GM21447 (cell line): ENCODE results near the gene LYL1.

Source experiments
- ATAC-seq: cut with Tn5 transposase; IDR thresholded peaks from one replicate; pipeline ENCODE4 v1.9.1; 2021; ENCODE audit not compliant: unreplicated experiment

Gene LYL1

GRCh38 chr19:13076787-13077186, 25.9 kb downstream of the LYL1 start:
- no peak for ATAC-seq

DNA sequence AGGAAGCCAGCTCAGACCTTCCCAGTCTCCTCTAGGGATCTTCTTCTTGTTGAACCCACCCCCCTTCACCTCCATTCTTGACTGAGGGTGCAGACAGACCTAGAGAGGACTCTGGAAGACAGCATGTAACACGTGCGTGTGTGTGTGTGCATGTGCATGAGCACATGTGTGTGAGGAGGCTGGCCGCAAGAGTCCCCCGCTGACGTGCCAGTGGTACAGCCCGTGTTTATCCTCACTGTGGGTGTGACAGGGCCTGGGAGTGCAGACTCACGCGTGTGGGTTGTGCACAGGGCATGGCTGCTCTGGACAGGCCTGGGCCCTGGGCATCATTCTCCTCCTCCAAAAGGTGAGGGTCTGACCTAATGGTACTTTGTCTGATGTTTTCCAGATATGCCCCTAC, 26.3 kb downstream of the LYL1 start:
- ATAC-seq = no peak

DNA sequence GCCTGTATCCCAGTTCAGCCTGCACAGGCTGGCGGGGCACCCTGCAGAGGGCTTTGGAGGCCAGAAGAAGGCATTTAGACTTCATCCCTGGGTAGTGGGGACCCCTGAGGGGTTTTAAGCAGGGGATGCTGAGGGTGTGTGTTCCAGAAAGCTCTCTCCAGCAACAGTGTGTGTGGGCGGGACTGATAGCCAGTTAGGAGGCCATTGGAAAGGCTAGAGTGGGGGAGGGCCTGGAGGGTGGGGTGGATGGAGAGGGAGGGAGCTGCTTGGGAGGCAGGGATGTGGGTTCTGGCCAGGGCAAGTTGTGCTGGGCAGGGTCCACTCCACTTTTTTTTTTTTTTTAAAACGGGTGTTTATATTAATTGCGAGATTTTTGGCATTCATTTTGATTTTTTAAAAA, 28.3 kb downstream of the LYL1 start:
- ATAC-seq = no peak

- ATAC-seq = no peak
Measured at GRCh38 chr19:13073263-13073662, 29.4 kb downstream of the LYL1 start.

DNA sequence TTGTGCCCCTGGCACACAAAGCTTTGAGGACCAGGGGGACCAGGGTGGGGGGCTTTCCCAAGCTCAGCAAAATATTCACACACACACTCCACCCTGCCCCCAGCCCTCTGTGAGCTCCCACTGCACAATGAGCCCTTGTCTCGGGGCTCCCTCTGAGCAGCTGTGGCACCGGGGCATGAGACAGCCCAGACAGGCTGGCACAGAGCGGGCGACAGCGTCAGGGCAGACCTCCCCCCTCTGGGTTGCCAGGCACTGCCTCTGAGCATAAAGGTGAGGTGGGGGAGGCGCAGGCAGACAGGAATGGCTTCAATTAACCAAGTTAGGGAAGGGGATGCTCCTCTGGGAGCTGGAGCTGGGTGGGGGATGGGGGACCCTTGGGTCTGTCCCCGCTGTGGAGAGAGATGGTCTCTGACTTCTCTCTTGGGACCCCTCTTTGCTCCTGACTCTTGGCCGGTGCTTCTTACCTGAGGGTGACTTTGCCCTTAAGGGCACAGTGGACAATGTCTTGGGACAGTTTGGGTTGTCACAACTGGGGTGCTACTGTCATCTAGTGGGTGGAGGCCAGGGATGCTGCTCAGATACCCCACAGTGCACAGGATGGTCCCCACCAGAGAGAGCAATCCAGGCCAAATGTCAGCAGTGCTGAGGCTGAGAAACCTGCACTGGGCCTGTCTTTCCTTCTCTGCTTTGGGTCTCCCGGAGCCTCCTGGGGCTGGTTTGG, 30.3 kb downstream of the LYL1 start:
- no peak for ATAC-seq

- no peak for ATAC-seq
Measured at GRCh38 chr19:13071444-13072187, 31.0 kb downstream of the LYL1 start.

DNA sequence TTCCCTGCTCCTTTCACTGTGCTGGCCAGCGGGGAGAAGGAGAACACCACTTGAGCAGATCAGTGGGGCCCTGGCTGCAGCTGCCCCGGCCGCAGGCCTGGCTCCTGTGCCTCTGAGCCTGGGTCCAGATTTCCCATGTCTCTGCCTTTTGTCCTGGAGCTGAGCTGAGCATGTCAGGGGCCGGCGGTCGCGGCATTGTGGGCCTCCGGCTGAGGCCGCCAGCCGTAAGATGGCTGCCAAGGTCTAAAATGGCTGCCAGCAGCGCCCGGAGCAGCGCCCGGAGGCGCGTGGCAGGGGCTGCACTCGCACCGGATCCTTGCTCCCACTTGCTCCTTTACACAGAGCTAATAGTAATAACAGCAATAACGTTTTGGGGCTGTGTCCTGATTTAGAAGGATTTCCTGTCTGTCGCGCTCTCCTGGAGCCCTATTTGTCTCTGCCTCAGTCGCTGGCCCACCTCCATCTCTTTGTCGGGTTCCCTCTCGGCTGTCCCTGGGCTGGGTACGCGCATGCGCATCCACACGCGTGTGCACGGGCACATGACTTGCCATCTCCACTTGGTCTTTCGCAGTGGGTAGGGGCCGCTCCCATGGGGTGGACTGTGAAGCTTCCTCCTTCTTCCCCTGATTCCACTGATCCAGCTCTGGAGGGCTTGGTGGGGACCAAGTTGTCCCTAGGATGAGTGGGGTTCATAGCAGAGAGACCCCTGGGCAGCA, 32.1 kb downstream of the LYL1 start:
- ATAC-seq = no peak

GRCh38 chr19:13069415-13070359, 33.0 kb downstream of the LYL1 start:
- no peak for ATAC-seq

DNA sequence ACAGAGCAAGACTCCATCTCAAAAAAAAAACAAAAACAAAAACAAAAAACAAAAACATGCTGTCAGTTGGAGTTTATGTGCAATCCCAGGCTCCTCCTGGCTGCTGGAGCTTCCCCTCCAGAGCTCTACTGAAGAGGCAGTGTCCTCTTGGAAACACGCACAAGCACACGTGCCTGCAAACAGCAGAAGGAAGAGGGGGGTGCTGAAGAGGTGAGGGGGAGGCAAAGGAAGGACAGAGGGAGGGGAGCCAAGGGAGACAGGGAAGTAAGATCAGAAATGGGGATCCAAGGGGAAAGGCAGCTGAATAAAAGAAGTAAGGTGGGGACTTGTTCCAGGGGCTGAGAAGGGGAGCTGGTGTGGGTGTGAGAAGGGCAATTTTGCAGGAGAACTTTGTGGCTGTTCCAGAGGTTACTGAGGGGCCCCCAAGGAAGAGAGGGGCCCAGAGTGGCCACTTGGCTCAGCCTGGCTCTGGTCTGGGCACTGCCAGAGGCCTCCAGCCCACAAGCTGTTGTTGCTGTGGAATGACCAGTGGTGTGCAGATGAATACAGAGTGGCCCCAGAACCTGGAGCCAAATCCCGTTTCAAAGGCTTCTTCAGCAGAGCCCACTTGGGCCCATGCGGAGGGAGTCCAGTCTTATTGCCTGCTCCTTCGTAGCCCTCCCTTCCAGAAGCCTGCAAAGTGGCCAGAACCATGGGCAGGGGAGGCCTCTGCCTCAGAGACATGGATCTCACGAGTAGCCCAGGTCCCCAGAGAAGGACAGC, 34.4 kb downstream of the LYL1 start:
- no peak for ATAC-seq

DNA sequence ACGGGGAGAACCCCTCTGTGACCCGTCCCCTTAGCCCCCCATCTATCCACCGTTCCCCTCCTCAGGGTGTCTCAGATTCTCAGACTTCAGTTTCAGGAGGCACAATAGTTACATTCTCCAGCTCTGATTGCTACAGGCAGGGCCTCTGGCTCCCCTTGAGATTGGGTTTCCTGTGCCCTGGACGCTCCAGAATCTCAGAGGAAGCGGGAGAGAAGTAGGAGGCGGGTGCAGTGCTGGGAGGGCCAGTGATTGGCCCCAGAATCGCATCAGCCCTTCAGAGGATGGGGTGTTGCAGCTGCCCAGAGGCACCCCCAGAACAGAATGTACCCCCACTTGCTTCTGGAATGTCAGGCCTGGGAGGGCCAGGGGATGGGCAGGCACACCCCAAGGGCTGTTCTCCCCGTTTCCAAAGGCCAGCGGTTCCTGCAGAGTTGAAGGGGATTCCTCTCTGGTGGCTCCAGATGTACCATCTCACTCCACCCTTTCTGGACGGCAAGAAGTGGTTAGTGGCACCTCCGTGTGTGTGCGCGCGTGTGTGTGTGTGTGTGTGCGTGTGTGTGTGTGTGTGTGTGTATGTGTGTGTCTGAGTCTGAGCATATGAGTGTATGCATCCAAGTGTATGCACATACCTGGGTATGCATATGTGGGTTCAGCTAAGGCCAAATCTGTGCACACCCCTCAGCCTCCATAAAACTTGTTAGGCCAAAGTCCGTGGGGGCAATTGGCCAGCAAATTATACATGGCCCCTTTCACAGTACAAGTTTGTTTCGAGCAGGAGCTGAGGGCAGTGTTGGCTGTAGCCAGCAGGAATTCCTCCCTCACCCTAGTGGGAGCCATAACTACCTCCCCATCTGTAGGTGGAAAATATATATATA, 35.5 kb downstream of the LYL1 start:
- no peak for ATAC-seq

DNA sequence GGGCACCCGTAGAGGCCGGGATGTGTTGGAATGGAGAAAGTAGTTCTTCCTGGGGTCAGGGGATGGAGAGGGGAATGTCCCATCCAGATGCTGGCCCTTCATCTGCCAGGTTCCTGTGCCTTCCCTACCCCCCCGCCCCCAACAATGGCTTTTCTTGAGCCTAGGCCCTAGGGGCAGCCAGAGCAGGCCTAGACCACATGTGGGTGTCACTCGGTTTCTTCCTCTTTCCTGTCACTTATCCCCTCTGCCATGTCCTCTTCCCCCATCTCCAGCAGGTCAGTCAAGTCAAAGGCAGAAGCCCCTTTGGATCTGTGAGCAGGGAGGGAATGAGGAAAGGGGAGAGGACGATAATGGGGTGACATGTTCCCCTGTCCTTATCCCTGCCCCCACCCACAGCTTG, 36.4 kb downstream of the LYL1 start:
- ATAC-seq = no peak

GRCh38 chr19:13064092-13064489, 38.6 kb downstream of the LYL1 start:
- ATAC-seq = no peak

DNA sequence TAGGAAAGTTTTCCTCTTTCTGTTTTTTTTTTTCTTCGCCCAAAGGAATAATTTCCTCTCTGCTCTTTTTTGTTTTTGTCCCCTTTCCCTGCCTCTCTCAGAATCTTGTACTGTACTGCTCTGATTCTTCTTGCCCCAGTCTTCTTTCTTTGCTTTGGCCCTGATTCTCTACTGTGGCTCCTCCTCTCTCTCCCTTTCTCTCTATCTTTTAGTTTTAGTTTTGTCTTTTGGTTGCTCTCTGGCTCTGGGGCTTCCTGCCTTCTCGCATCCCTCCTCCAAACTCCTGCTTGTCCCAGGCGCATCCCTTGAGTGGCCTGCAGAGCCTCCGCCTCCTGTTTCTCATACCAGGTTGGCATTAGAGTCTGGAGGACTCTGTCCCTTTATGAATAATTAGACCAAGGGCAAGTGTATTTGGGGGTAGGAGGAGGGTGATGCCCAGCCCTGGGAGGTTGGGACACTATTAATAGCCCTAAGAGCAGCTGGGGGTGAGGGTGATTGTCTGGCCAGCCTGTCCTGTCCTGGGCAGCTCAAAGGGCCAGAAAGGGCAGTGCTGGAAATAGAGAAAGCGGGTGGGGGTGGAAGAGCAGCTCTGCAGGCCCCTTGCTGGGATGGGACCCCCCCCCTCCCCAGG, 39.1 kb downstream of the LYL1 start:
- no peak for ATAC-seq

DNA sequence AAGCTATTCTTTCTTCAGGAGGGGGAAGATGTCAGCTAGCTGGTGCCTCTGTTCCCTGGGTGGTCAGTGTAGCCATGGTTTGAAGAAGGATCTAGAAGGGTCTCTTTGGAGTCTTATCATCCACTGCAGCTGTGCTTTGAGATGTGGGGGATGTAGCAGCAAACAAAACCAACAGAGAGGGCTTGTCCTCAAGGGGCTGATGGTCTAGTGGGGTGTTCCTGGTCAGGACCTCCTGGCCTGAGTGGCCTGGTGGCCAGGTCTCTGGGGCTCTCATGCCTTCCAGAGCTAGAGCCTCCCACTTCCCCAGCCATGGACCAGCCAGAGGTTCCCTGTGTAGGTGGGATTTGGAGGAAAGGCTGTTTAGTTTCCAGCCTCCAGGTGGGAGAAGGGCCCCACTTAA, 40.3 kb downstream of the LYL1 start:
- no peak for ATAC-seq

DNA sequence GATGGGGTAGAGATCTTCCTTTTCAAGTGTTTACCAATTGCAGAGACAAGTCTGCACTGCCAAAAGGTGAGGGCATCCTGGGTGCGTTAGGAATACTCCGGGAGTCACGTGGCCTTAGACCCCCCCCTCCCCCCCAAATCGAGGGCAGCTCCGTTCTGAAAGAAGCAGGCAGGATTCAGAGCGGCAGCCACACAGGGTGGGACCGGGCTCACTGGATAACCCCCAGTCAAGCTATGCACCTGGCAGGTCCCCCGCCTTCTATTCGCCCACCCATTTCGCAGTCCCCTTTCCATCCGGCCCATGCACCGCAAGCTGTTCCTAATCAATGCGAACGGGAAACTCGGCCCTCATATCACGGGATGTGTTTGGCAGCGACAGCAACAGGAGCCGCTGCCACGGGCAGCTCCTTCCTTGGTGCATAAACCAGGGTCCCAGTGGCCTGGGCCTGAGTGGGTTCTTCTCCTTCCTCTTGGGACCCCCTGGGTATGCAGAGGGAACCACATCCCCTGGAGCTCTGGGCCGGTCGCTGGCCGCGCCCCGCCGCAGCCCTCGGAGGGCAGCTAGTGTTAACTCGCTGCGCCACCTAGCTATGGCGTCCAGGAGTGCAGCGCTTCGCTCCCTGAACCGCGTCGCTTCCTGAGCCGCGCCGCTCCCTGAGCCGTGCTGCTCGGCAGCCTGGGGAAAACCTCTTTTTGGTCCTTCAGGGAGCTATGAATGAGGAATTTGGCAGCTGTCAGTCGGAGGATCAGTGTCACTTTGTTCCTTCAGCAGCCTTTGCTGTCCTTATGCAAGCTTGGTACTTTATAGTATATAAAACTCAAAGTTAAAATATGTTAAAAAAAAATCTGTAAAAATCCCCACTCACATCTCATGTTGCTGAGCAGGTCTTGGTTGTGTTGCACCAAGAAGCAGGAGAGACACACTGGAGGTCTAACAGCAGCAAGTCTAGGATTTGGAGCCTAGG, 41.4 kb downstream of the LYL1 start:
- no peak for ATAC-seq

GRCh38 chr19:13060233-13060963, 42.3 kb downstream of the LYL1 start:
- no peak for ATAC-seq
